ENCODE data around the gene DVL3. TPM values are rescaled to one million over a fixed set of nuclear protein-coding genes. Genes with fewer than 3 reads are reported as not detected.

DVL3 gene
- total and polyA plus RNA-seq, 2 experiments from 2014 or later, result 25.6 to 55.5 TPM

DNA sequence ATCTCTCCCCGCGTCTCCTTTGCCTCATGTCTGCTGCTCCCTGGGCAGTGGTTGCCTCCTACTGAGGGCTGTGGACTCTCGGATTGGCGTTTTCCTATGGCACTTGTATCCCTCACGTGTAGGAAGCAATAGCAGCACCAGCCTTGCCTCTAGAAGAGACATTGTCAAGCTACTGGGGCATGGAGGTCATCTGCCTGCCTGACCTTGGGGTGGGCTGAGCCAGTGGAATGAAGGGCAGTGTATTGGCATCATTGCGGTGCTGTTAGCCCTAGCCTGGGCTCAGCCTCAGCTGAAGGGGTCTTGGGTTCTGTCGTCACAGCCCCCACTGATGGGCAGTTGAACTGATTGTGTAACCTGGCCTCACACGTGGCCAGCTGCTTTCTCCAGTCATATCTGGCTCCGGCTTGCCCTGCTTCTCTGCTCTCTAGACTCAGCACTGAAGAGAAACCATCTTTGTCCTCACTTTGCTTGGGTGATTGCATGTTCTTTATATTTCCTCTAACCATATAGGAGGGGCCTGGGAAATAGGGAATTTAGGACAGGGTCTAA, 38.9 kb downstream of the DVL3 start (continued):
- TF ChIP-seq, protein P1, sequence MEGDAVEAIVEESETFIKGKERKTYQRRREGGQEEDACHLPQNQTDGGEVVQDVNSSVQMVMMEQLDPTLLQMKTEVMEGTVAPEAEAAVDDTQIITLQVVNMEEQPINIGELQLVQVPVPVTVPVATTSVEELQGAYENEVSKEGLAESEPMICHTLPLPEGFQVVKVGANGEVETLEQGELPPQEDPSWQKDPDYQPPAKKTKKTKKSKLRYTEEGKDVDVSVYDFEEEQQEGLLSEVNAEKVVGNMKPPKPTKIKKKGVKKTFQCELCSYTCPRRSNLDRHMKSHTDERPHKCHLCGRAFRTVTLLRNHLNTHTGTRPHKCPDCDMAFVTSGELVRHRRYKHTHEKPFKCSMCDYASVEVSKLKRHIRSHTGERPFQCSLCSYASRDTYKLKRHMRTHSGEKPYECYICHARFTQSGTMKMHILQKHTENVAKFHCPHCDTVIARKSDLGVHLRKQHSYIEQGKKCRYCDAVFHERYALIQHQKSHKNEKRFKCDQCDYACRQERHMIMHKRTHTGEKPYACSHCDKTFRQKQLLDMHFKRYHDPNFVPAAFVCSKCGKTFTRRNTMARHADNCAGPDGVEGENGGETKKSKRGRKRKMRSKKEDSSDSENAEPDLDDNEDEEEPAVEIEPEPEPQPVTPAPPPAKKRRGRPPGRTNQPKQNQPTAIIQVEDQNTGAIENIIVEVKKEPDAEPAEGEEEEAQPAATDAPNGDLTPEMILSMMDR (conservative IDR thresholded peaks at IDR 0.05; ENCODE audit: low read depth in 2 of 2), result no peak
- TF ChIP-seq EZH2 (IDR thresholded peaks at IDR 0.05; ENCODE audit: low read depth, unreplicated experiment) (no peak), NANOG (IDR thresholded peaks at IDR 0.05; ENCODE audit: borderline replicate concordance) (no peak), CREB1 (CRISPR knock-in tag; IDR thresholded peaks at IDR 0.05; ENCODE audit: low read depth) (no peak)

- H3K9me3 Mint-ChIP-seq, result no peaks in the 10 kb centered on the region
- peaks cover 4% of the 10 kb centered on the region for H3K27me3 Mint-ChIP-seq (ENCODE audit: insufficient read depth, low read depth, poor library complexity)
- no peaks in the 10 kb centered on the region for H3F3A ChIP-seq (replicated peaks; ENCODE audit: low read depth)
- no peak overlapping the region for H3K4me3 ChIP-seq
- H3K79me2 ChIP-seq (replicated peaks; ENCODE audit: insufficient read depth), result no peaks in the 10 kb centered on the region
- H3K36me3 Mint-ChIP-seq (ENCODE audit: low read depth), result peaks cover 37% of the 10 kb centered on the region
- no peaks in the 10 kb centered on the region for H3K4me1 Mint-ChIP-seq
- H3K27ac ChIP-seq (ENCODE audit: low read depth), result no peak overlapping the region
- H3K36me3 ChIP-seq (ENCODE audit: insufficient read depth), result no peaks in the 10 kb centered on the region; the same call in 1 of the 2 replicates
- ATAC-seq (no peak), DNase-seq (ENCODE audit: low spot score) (no peak)
- no peak overlapping the region for H3K4me3 Mint-ChIP-seq
- no peak overlapping the region for H3K27ac Mint-ChIP-seq
- H3K9me2 ChIP-seq (ENCODE audit: insufficient read depth), result no peaks in the 10 kb centered on the region
- H3K4me1 ChIP-seq (ENCODE audit: insufficient read depth), result no peaks in the 10 kb centered on the region
- no peaks in the 10 kb centered on the region for H3K27me3 ChIP-seq (ENCODE audit: insufficient read depth)
- H3K4me2 ChIP-seq, result no peak overlapping the region
- no peak overlapping the region for H2AFZ ChIP-seq
- peaks cover 5% of the 10 kb centered on the region; the same call in 1 of the 2 replicates for H4K20me1 ChIP-seq (replicated peaks; ENCODE audit: insufficient read depth)
- TF ChIP-seq EZH2phosphoT487 (IDR thresholded peaks at IDR 0.05; ENCODE audit: unreplicated experiment) (no peak), ZNF462 (CRISPR knock-in tag; IDR thresholded peaks at IDR 0.05) (no peak), STAT1 (IDR thresholded peaks at IDR 0.05; ENCODE audit: unreplicated experiment) (no peak), POLR2AphosphoS5 (IDR thresholded peaks at IDR 0.05; ENCODE audit: low read depth) (no peak), JUNB (IDR thresholded peaks at IDR 0.05; ENCODE audit: unreplicated experiment) (no peak), ZNF114 (CRISPR knock-in tag; IDR thresholded peaks at IDR 0.05) (no peak), ZNF331 (CRISPR knock-in tag; IDR thresholded peaks at IDR 0.05; ENCODE audit: low read depth) (no peak), REST (IDR thresholded peaks at IDR 0.05; ENCODE audit: unreplicated experiment) (no peak)
- TF ChIP-seq, protein P1 (conservative IDR thresholded peaks at IDR 0.05; ENCODE audit: low read depth in 2 of 2), result no peak
These were observed 41.4 kb downstream of the DVL3 start for GRCh38 chr3:184196536-184196935.
